PC-9 (cell line): Measurements from ENCODE around the gene RAB7A. TPM values are rescaled to one million over a fixed set of nuclear protein-coding genes. Genes with fewer than 3 reads are reported as not detected.
A peak's percentile ranks its signal among the peaks of the same experiment; 100 is the strongest.
"Not testable (repeated sequence)": the region's sequence is repeated elsewhere in the genome, so short reads cannot be mapped to it uniquely, and the experiment has no call there.

Experiments
- BruUV-seq: library from RNA; stranded (reverse); fragments of 400-500 nt; replicated peaks from 2 replicates; lab custom pipeline; 2021; lab: Mats Ljungman, UMichigan
- CTCF ChIA-PET: fragments of 300-600 bp; sonication (Branson Sonifier 250); formaldehyde crosslinking; loops from one replicate; lab custom pipeline; 2022; ENCODE audit warnings: antibody characterized with exemption; lab: Charles Lee
- POLR2A ChIA-PET: fragments of 300-600 bp; sonication (Branson Sonifier 250); formaldehyde crosslinking; loops from one replicate; lab custom pipeline; 2022; ENCODE audit warnings: antibody characterized with exemption; ENCODE audit not compliant: unreplicated experiment; lab: Charles Lee
- DNase-seq, 2 experiments: peaks; one replicate each; pipeline versions ENCODE4 v3.0.0 to v3.0.0-alpha.2; 2015 to 2022; ENCODE audit warnings: mixed read lengths in 1 of 2
- H2AFZ ChIP-seq: fragments of 200-600 bp; sonication (generic); 2 replicates; pipeline ENCODE4 v1.8.1; 2017; ENCODE audit warnings: antibody characterized with exemption
- H3F3A ChIP-seq: fragments of 200-600 bp; sonication (generic); 2 replicates; pipeline ENCODE4 v1.8.1; 2017; ENCODE audit warnings: antibody characterized with exemption, mild to moderate bottlenecking, low read depth; ENCODE audit not compliant: insufficient read depth
- H3K27ac ChIP-seq: fragments of 200-600 bp; sonication (generic); 2 replicates; pipeline ENCODE4 v1.6.1; 2016; ENCODE audit warnings: mixed run types
- H3K27me3 ChIP-seq: fragments of 200-600 bp; sonication (generic); 2 replicates; pipeline ENCODE4 v1.6.1; 2016; ENCODE audit warnings: low read depth, mixed run types; ENCODE audit not compliant: insufficient read depth
- H3K36me3 ChIP-seq: fragments of 200-600 bp; sonication (generic); 2 replicates; pipeline ENCODE4 v1.6.1; 2016; ENCODE audit warnings: low read depth, mixed run types
- H3K4me1 ChIP-seq: fragments of 200-600 bp; sonication (generic); replicated peaks from 2 replicates; pipeline ENCODE4 v1.6.1; 2016; ENCODE audit warnings: mixed run types; ENCODE audit not compliant: insufficient read depth
- H3K4me2 ChIP-seq: fragments of 200-600 bp; sonication (generic); 2 replicates; pipeline ENCODE4 v1.6.1; 2017; ENCODE audit warnings: mixed run types
- H3K4me3 ChIP-seq: fragments of 200-600 bp; sonication (generic); 2 replicates; pipeline ENCODE4 v1.6.1; 2016; ENCODE audit warnings: mixed run types
- H3K79me2 ChIP-seq: fragments of 200-600 bp; sonication (generic); 2 replicates; pipeline ENCODE4 v1.6.1; 2017; ENCODE audit warnings: low read depth, mixed run types
- H3K9me2 ChIP-seq: fragments of 200-600 bp; sonication (generic); 2 replicates; pipeline ENCODE4 v1.8.1; 2017; ENCODE audit warnings: mild to moderate bottlenecking; ENCODE audit not compliant: insufficient read depth
- H3K9me3 ChIP-seq: fragments of 200-600 bp; sonication (generic); 2 replicates; pipeline ENCODE4 v1.8.1; 2016; ENCODE audit warnings: low read depth; ENCODE audit not compliant: insufficient read depth
- H4K20me1 ChIP-seq: fragments of 200-600 bp; sonication (generic); 2 replicates; pipeline ENCODE4 v1.8.1; 2017; ENCODE audit not compliant: insufficient read depth
- CTCF ChIP-seq: fragments of 200-600 bp; sonication (generic); conservative IDR thresholded peaks from 2 replicates; pipeline ENCODE4 v1.6.1; 2017; ENCODE audit warnings: mixed run types, antibody characterized with exemption, mild to moderate bottlenecking, moderate library complexity
- EZH2 ChIP-seq: fragments of 200-600 bp; sonication (generic); IDR thresholded peaks from 2 replicates; pipeline ENCODE4 v1.8.0; 2017; ENCODE audit warnings: antibody characterized with exemption, low read depth
- intact Hi-C: fragments of 100-400 bp; cut with micrococcal nuclease; formaldehyde crosslinking; loops from one replicate; pipeline ENCODE4 v1.10.0; 2022; ENCODE audit not compliant: unreplicated experiment
- total RNA-seq: library from RNA; stranded (reverse); gene quantifications from 2 replicates; pipeline ENCODE4 v1.2.3, GENCODE V29; 2021

RAB7A gene
- total RNA-seq, 1 experiment from 2014 or later: 319 TPM

GRCh38 chr3:128727996-128728395 lies 2.0 kb downstream of the RAB7A start:
- Histone ChIP-seq H4K20me1 (peaks cover 62% of the 10 kb centered on the region), H3K79me2 (peaks cover 78% of the 10 kb centered on the region), H3K4me1 (peaks cover 31% of the 10 kb centered on the region), H3K27ac (no peak overlapping the region), H3F3A (no peaks in the 10 kb centered on the region), H3K4me2 (peak overlapping the region; percentile 89), H3K4me3 (peak overlapping the region; percentile 99), H3K9me2 (no peaks in the 10 kb centered on the region), H3K36me3 (no peaks in the 10 kb centered on the region), H2AFZ (no peak overlapping the region), H3K9me3 (no peaks in the 10 kb centered on the region), H3K27me3 (no peaks in the 10 kb centered on the region)
- no TSS peak for BruUV-seq
- CTCF ChIA-PET: interaction anchor here (0.6 kb wide), 1 partner anchor 48 kb away, joined by 6 read pairs; no protein-coding TSS in a partner anchor
- DNase-seq: peak in 1 of 2 experiments; percentile 35
- POLR2A ChIA-PET: no interaction called here
- TF ChIP-seq CTCF: no peak
- no peak for TF ChIP-seq EZH2
- intact Hi-C loops: loop anchor here (2.0 to 5.0 kb wide), 3 partner anchors 17 to 151 kb away; partner anchors contain the start of gene ACAD9

DNA sequence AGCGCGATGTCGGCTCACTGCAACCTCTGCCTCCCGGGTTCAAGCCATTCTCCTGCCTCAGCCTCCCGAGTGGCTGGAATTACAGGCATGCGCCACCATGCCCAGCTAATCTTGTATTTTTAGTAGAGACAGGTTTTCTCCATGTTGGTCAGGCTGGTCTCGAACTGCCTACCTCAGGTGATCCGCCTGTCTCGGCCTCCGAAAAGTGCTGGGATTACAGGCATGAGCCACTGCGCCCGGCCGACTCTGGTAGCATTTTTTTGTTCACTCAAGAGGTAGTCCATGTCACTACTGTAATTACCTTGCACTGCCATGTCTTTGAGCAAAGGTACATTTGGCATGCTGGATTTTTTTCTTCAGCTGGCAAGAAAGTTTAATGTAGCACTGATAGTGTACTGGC lies 2.5 kb downstream of the RAB7A start:
- H3K27me3 ChIP-seq, CTCF ChIA-PET, H3K36me3 ChIP-seq, H3K9me2 ChIP-seq, H3F3A ChIP-seq, DNase-seq, POLR2A ChIA-PET, BruUV-seq, H2AFZ ChIP-seq, H3K27ac ChIP-seq, H3K9me3 ChIP-seq: not testable (repeated sequence)
- Histone ChIP-seq H3K4me2 (peak overlapping the region; percentile 89), H3K4me3 (peak overlapping the region; percentile 99; the same call in 1 of the 2 replicates), H3K79me2 (peaks cover 83% of the 10 kb centered on the region), H3K4me1 (peaks cover 31% of the 10 kb centered on the region), H4K20me1 (peaks cover 67% of the 10 kb centered on the region)
- intact Hi-C loops: loop anchor here (5.0 kb wide), 1 partner anchor 69 kb away; no protein-coding TSS in a partner anchor

DNA sequence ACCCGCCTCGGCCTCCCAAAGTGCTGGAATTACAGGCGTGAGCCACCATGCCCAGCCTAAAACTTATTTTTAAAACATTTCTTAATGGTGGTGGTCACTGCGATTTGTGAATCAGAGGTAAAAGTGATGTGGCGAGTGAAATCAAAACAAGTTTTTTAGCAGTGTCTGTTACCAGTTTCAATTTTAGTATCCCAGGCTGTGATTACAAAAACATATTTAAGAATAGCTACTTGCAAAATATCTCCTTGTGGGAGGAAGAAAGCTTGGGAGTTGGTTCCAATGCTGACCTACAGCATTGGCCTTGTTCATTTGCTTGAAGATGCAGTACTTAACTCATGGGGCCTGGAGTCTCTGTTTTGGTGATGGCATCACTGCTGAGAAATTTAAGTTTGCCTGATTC lies 4.5 kb downstream of the RAB7A start:
- Histone ChIP-seq H3K4me1 (peaks cover 29% of the 10 kb centered on the region), H3K4me3 (no peak overlapping the region), H3K9me2 (no peaks in the 10 kb centered on the region), H3K4me2 (no peak overlapping the region), H3K27ac (no peak overlapping the region), H3F3A (0 out of 2 replicates have a peak, but pooled peaks cover 6% of the 10 kb centered on the region), H3K9me3 (no peaks in the 10 kb centered on the region), H2AFZ (no peak overlapping the region), H4K20me1 (peaks cover 87% of the 10 kb centered on the region), H3K36me3 (no peaks in the 10 kb centered on the region), H3K79me2 (peaks cover 98% of the 10 kb centered on the region), H3K27me3 (no peaks in the 10 kb centered on the region)
- no peak for TF ChIP-seq EZH2
- TF ChIP-seq CTCF: no peak
- DNase-seq: no peak
- ChIA-PET POLR2A (interaction anchor here (0.6 kb wide), 1 partner anchor 539 kb away, joined by 3 read pairs; no protein-coding TSS in a partner anchor), CTCF (no interaction called here)
- BruUV-seq: no TSS peak
- intact Hi-C loops: no loop called here
